ENCODE data around the gene MAPK4. TPM values are rescaled to one million over a fixed set of nuclear protein-coding genes. Genes with fewer than 3 reads are reported as not detected.
"Not testable (repeated sequence)": the region's sequence is repeated elsewhere in the genome, so short reads cannot be mapped to it uniquely, and the experiment has no call there.

MAPK4 gene
- total RNA-seq, 1 donor from 2014 or later = 9.3 TPM

DNA sequence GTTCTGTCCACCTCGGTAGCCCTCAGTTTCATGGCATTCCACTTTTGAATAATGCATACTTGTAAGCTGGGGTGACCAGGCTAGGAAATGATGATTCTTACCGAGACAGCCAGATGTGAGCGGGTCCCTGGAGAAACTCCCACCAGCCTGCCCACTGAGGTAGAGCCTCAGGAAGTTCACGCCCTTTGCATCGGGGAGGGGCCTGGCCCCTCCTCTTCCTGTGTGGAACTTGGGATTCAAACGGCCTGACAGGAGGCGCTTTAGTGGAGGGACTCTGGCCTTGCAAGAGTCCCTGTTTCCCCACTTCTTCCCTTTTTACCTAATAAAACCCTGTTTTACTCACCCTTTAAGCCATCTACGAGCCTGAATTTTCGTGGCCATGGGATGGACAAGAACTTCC lies 215.3 kb downstream of the MAPK4 start:
- no peak for DNase-seq (ENCODE audit: low read depth, low spot score)
- peaks cover 12% of the 10 kb centered on the region for H3K9me3 Mint-ChIP-seq
- H3K27me3 Mint-ChIP-seq (ENCODE audit: low read depth) = no peaks in the 10 kb centered on the region
- H3K4me3 Mint-ChIP-seq = no peak overlapping the region
- TF ChIP-seq, protein P1, sequence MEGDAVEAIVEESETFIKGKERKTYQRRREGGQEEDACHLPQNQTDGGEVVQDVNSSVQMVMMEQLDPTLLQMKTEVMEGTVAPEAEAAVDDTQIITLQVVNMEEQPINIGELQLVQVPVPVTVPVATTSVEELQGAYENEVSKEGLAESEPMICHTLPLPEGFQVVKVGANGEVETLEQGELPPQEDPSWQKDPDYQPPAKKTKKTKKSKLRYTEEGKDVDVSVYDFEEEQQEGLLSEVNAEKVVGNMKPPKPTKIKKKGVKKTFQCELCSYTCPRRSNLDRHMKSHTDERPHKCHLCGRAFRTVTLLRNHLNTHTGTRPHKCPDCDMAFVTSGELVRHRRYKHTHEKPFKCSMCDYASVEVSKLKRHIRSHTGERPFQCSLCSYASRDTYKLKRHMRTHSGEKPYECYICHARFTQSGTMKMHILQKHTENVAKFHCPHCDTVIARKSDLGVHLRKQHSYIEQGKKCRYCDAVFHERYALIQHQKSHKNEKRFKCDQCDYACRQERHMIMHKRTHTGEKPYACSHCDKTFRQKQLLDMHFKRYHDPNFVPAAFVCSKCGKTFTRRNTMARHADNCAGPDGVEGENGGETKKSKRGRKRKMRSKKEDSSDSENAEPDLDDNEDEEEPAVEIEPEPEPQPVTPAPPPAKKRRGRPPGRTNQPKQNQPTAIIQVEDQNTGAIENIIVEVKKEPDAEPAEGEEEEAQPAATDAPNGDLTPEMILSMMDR (conservative IDR thresholded peaks at IDR 0.05) = no peak
- no peak overlapping the region for H3K27ac Mint-ChIP-seq (ENCODE audit: unreplicated experiment)
- H3K4me1 Mint-ChIP-seq = peaks cover 8% of the 10 kb centered on the region
- no peaks in the 10 kb centered on the region for H3K36me3 Mint-ChIP-seq (ENCODE audit: low read depth)

DNA sequence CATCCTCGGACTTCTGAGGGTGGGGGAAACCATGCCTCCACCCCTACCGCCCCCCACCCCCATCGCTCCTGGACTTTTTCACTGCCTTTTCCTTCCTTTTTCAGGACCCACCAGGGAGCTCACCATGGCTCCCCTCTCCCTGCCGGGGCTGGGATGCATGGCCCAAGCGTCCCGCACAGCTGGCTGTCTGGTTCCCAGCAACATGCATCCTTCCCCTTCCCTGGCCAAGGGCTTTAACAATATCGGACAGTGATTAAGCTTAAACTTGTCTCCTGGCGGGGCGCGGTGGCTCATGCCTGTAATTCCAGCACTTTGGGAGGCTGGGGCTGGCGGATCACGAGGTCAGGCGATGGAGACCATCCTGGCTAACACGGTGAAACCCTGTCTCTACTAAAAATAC lies 215.8 kb downstream of the MAPK4 start:
- peaks cover 11% of the 10 kb centered on the region for H3K4me1 Mint-ChIP-seq
- H3K9me3 Mint-ChIP-seq = peaks cover 8% of the 10 kb centered on the region
- TF ChIP-seq, protein P1 (conservative IDR thresholded peaks at IDR 0.05) = no peak
- no peak overlapping the region for H3K4me3 Mint-ChIP-seq
- no peaks in the 10 kb centered on the region for H3K36me3 Mint-ChIP-seq (ENCODE audit: low read depth)
- no peaks in the 10 kb centered on the region for H3K27me3 Mint-ChIP-seq (ENCODE audit: low read depth)
- DNase-seq (ENCODE audit: low read depth, low spot score) = no peak
- H3K27ac Mint-ChIP-seq (ENCODE audit: unreplicated experiment) = no peak overlapping the region

DNA sequence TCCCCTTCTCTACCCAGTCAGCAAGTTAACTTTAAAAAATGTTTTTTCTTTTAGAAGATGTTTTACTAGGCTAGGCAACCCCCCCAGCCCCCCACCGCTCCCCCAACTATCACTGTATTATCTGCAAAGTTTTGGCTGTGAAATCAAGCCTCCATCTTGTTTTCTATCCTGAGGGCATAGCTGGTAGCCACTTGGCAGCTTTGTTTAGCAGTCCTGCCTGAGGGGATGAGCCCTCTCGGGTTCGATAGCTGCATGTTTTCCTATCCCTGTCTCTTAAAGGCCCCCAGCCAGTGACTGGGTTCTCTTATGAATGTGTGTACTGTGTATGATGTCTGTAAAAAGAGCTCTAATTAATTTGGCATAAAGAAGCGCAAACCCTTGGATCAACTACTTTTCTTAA lies 216.5 kb downstream of the MAPK4 start:
- Mint-ChIP-seq H3K4me3 (no peak overlapping the region), H3K9me3 (peaks cover 6% of the 10 kb centered on the region), H3K4me1 (peaks cover 11% of the 10 kb centered on the region), H3K27ac (ENCODE audit: unreplicated experiment) (no peak overlapping the region), H3K27me3 (ENCODE audit: low read depth) (no peaks in the 10 kb centered on the region), H3K36me3 (ENCODE audit: low read depth) (no peaks in the 10 kb centered on the region)
- TF ChIP-seq, protein P1 (conservative IDR thresholded peaks at IDR 0.05) = no peak
- DNase-seq (ENCODE audit: low read depth, low spot score) = no peak

DNA sequence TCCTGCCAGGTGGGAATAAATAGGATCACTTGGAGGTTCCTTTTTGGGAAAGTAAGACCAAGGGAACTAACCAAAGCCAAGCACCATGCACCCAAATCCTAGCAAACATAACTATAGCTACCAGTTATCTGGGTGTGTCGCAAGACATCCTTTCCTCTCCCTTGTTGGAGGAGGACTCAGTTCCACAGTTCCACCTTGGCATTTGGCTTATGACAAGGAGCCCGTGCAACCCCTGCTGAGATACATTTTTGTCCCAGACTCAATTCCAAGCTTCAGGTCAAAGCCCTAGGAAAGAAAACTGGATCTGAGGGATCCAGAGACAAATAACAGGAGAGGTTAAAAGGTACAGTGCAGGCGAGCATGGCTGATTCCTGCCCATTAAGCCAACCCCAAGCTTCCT lies 219.1 kb downstream of the MAPK4 start:
- peak overlapping the region; percentile 40 for H3K27ac Mint-ChIP-seq (ENCODE audit: unreplicated experiment)
- H3K4me3 Mint-ChIP-seq; H3K36me3 Mint-ChIP-seq (ENCODE audit: low read depth); H3K27me3 Mint-ChIP-seq (ENCODE audit: low read depth); H3K9me3 Mint-ChIP-seq; DNase-seq (ENCODE audit: low read depth, low spot score): not testable (repeated sequence)
- peaks cover 11% of the 10 kb centered on the region for H3K4me1 Mint-ChIP-seq

Other genes starting within 250 kb of the MAPK4 start
- 28.9 and 30.3 TPM in 2 replicates for gene SKA1, start 185.0 kb upstream of the MAPK4 start, total RNA-seq